ENCODE results near the gene SLC9A9.

Gene SLC9A9

GRCh38 chr3:143506190-143506589 is 342.1 kb downstream of the SLC9A9 start:
- no peak for DNase-seq (ENCODE audit: low read depth)

GRCh38 chr3:143503325-143503885 is 344.9 kb downstream of the SLC9A9 start:
- DNase-seq (ENCODE audit: low read depth), result no peak

GRCh38 chr3:143502081-143502480 is 346.2 kb downstream of the SLC9A9 start:
- DNase-seq (ENCODE audit: low read depth), result no peak

GRCh38 chr3:143497382-143497781 is 350.9 kb downstream of the SLC9A9 start:
- DNase-seq (ENCODE audit: low read depth), result no peak

- no peak for DNase-seq (ENCODE audit: low read depth)
Observed at GRCh38 chr3:143496191-143496590, 352.1 kb downstream of the SLC9A9 start.

GRCh38 chr3:143495527-143495926 is 352.7 kb downstream of the SLC9A9 start:
- DNase-seq (ENCODE audit: low read depth), result no peak

- no peak for DNase-seq (ENCODE audit: low read depth)
Observed at GRCh38 chr3:143486611-143487010, 361.7 kb downstream of the SLC9A9 start.

GRCh38 chr3:143484846-143485512 is 363.3 kb downstream of the SLC9A9 start:
- DNase-seq (ENCODE audit: low read depth), result no peak

- no peak for DNase-seq (ENCODE audit: low read depth)
Observed at GRCh38 chr3:143483214-143483613, 365.1 kb downstream of the SLC9A9 start.

- no peak for DNase-seq (ENCODE audit: low read depth)
Observed at GRCh38 chr3:143482106-143483088, 365.9 kb downstream of the SLC9A9 start.

- DNase-seq (ENCODE audit: low read depth), result no peak
Observed at GRCh38 chr3:143480344-143480743, 367.9 kb downstream of the SLC9A9 start.

GRCh38 chr3:143479727-143480126 is 368.5 kb downstream of the SLC9A9 start:
- DNase-seq (ENCODE audit: low read depth), result no peak

GRCh38 chr3:143478115-143478693 is 370.1 kb downstream of the SLC9A9 start:
- DNase-seq (ENCODE audit: low read depth), result no peak

- no peak for DNase-seq (ENCODE audit: low read depth)
Observed at GRCh38 chr3:143476965-143477640, 371.2 kb downstream of the SLC9A9 start.

- DNase-seq (ENCODE audit: low read depth), result no peak
Observed at GRCh38 chr3:143475981-143476380, 372.3 kb downstream of the SLC9A9 start.

- DNase-seq (ENCODE audit: low read depth), result no peak
Observed at GRCh38 chr3:143472731-143473523, 375.3 kb downstream of the SLC9A9 start.

GRCh38 chr3:143471705-143472104 is 376.6 kb downstream of the SLC9A9 start:
- DNase-seq (ENCODE audit: low read depth), result no peak

GRCh38 chr3:143469159-143469558 is 379.1 kb downstream of the SLC9A9 start:
- DNase-seq (ENCODE audit: low read depth), result no peak

- DNase-seq (ENCODE audit: low read depth), result no peak
Observed at GRCh38 chr3:143465666-143466065, 382.6 kb downstream of the SLC9A9 start.

GRCh38 chr3:143464850-143465249 is 383.4 kb downstream of the SLC9A9 start:
- no peak for DNase-seq (ENCODE audit: low read depth)

GRCh38 chr3:143455480-143455879 is 392.8 kb downstream of the SLC9A9 start:
- DNase-seq (ENCODE audit: low read depth), result no peak
